ENCODE results near the gene RBMS3. TPM values are rescaled to one million over a fixed set of nuclear protein-coding genes. Genes with fewer than 3 reads are reported as not detected.

Gene RBMS3
- total and polyA plus RNA-seq, 2 experiments from 2014 or later: 3.2 to 7.4 TPM

- Histone ChIP-seq H3K79me2 (replicated peaks; ENCODE audit: insufficient read depth) (no peaks in the 10 kb centered on the region), H3K4me1 (ENCODE audit: insufficient read depth) (no peaks in the 10 kb centered on the region), H3K36me3 (ENCODE audit: insufficient read depth) (no peaks in the 10 kb centered on the region), H2AFZ (no peak overlapping the region), H3K27ac (ENCODE audit: low read depth) (no peak overlapping the region), H3F3A (replicated peaks; ENCODE audit: low read depth) (no peaks in the 10 kb centered on the region), H4K20me1 (replicated peaks; ENCODE audit: insufficient read depth) (no peaks in the 10 kb centered on the region), H3K9me2 (ENCODE audit: insufficient read depth) (0 out of 2 replicates have a peak, but pooled peaks cover 2% of the 10 kb centered on the region), H3K4me2 (no peak overlapping the region), H3K27me3 (ENCODE audit: insufficient read depth) (no peaks in the 10 kb centered on the region), H3K4me3 (no peak overlapping the region)
- DNase-seq (ENCODE audit: low spot score) (no peak), ATAC-seq (no peak)
- H3K4me1 Mint-ChIP-seq: no peaks in the 10 kb centered on the region
- H3K36me3 Mint-ChIP-seq (ENCODE audit: low read depth): no peaks in the 10 kb centered on the region
- H3K27me3 Mint-ChIP-seq (ENCODE audit: insufficient read depth, low read depth, poor library complexity): peaks cover 3% of the 10 kb centered on the region
- H3K4me3 Mint-ChIP-seq: no peak overlapping the region
- no peak overlapping the region for H3K27ac Mint-ChIP-seq
- TF ChIP-seq STAT1 (IDR thresholded peaks at IDR 0.05; ENCODE audit: unreplicated experiment) (no peak), ZNF114 (CRISPR knock-in tag; IDR thresholded peaks at IDR 0.05) (no peak), EZH2phosphoT487 (IDR thresholded peaks at IDR 0.05; ENCODE audit: unreplicated experiment) (no peak), NANOG (IDR thresholded peaks at IDR 0.05; ENCODE audit: borderline replicate concordance) (no peak), CTCF (conservative IDR thresholded peaks at IDR 0.05; ENCODE audit: low read depth in 2 of 2) (no peak), EZH2 (IDR thresholded peaks at IDR 0.05; ENCODE audit: low read depth, unreplicated experiment) (no peak), ZNF462 (CRISPR knock-in tag; IDR thresholded peaks at IDR 0.05) (no peak), ZNF331 (CRISPR knock-in tag; IDR thresholded peaks at IDR 0.05; ENCODE audit: low read depth) (no peak)
- TF ChIP-seq, protein P1, sequence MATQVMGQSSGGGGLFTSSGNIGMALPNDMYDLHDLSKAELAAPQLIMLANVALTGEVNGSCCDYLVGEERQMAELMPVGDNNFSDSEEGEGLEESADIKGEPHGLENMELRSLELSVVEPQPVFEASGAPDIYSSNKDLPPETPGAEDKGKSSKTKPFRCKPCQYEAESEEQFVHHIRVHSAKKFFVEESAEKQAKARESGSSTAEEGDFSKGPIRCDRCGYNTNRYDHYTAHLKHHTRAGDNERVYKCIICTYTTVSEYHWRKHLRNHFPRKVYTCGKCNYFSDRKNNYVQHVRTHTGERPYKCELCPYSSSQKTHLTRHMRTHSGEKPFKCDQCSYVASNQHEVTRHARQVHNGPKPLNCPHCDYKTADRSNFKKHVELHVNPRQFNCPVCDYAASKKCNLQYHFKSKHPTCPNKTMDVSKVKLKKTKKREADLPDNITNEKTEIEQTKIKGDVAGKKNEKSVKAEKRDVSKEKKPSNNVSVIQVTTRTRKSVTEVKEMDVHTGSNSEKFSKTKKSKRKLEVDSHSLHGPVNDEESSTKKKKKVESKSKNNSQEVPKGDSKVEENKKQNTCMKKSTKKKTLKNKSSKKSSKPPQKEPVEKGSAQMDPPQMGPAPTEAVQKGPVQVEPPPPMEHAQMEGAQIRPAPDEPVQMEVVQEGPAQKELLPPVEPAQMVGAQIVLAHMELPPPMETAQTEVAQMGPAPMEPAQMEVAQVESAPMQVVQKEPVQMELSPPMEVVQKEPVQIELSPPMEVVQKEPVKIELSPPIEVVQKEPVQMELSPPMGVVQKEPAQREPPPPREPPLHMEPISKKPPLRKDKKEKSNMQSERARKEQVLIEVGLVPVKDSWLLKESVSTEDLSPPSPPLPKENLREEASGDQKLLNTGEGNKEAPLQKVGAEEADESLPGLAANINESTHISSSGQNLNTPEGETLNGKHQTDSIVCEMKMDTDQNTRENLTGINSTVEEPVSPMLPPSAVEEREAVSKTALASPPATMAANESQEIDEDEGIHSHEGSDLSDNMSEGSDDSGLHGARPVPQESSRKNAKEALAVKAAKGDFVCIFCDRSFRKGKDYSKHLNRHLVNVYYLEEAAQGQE (IDR thresholded peaks at IDR 0.05; ENCODE audit: unreplicated experiment): no peak
- no peaks in the 10 kb centered on the region for H3K9me3 Mint-ChIP-seq
These were observed 13.6 kb upstream of the RBMS3 start for GRCh38 chr3:29267226-29267625.
